ENCODE measurements around the gene FMN1. TPM values are rescaled to one million over a fixed set of nuclear protein-coding genes. Genes with fewer than 3 reads are reported as not detected.
A peak's percentile ranks its signal among the peaks of the same experiment; 100 is the strongest.

The FMN1 gene
- total RNA-seq, 1 experiment from 2014 or later, result 4.5 TPM

- CTCF ChIA-PET, result interaction anchor here (1.0 to 1.7 kb wide), 5 partner anchors 8 to 46 kb away, joined by 3 to 6 read pairs (median 4); no protein-coding TSS in a partner anchor
- H3K9me3 Mint-ChIP-seq, result no peaks in the 10 kb centered on the region
- peaks cover 63% of the 10 kb centered on the region for H3K4me1 Mint-ChIP-seq
- no peaks in the 10 kb centered on the region for H3K27me3 Mint-ChIP-seq (ENCODE audit: low read depth)
- H3K36me3 Mint-ChIP-seq, result no peaks in the 10 kb centered on the region
- TF ChIP-seq OVOL2 (CRISPR knock-in tag; IDR thresholded peaks at IDR 0.05; ENCODE audit: borderline replicate concordance), result no peak
- TF ChIP-seq ZNF512 (CRISPR knock-in tag; IDR thresholded peaks at IDR 0.05; ENCODE audit: borderline replicate concordance), result no peak
- ATAC-seq, result peak; percentile 23
- no peak for DNase-seq (ENCODE audit: low spot score)
- H3K4me3 Mint-ChIP-seq, result peak overlapping the region; percentile 45
- POLR2A ChIA-PET, result no interaction called here
- H3K27ac Mint-ChIP-seq, result peak overlapping the region; percentile 94
These were observed 125.4 kb downstream of the FMN1 start for GRCh38 chr15:33069161-33069560.

- Mint-ChIP-seq H3K27ac (peak overlapping the region; percentile 94), H3K4me3 (peak overlapping the region; percentile 45), H3K27me3 (ENCODE audit: low read depth) (no peaks in the 10 kb centered on the region), H3K4me1 (peaks cover 61% of the 10 kb centered on the region), H3K36me3 (no peaks in the 10 kb centered on the region), H3K9me3 (no peaks in the 10 kb centered on the region)
- TF ChIP-seq ZNF232 (CRISPR knock-in tag; IDR thresholded peaks at IDR 0.05) (no peak), ZNF416 (CRISPR knock-in tag; IDR thresholded peaks at IDR 0.05) (no peak), IRF1 (CRISPR knock-in tag; IDR thresholded peaks at IDR 0.05) (no peak), PREB (CRISPR knock-in tag; IDR thresholded peaks at IDR 0.05; ENCODE audit: borderline replicate concordance) (no peak), ZNF396 (CRISPR knock-in tag; IDR thresholded peaks at IDR 0.05; ENCODE audit: borderline replicate concordance) (no peak), NR2C2 (CRISPR knock-in tag; IDR thresholded peaks at IDR 0.05) (no peak), SOX15 (CRISPR knock-in tag; IDR thresholded peaks at IDR 0.05) (no peak), AR (CRISPR knock-in tag; IDR thresholded peaks at IDR 0.05) (no peak), ZMAT4 (CRISPR knock-in tag; IDR thresholded peaks at IDR 0.05) (no peak)
- DNase-seq (ENCODE audit: low spot score) (no peak), ATAC-seq (peak; percentile 75)
- POLR2A ChIA-PET, result no interaction called here
- CTCF ChIA-PET, result interaction anchor here (0.5 to 1.7 kb wide), 11 partner anchors 8 to 418 kb away, joined by 3 to 6 read pairs (median 4); no protein-coding TSS in a partner anchor
These were observed 126.0 kb downstream of the FMN1 start for GRCh38 chr15:33068511-33068990.

GRCh38 chr15:33068007-33068481 lies 126.5 kb downstream of the FMN1 start:
- ChIA-PET CTCF (interaction anchor here (0.5 to 1.7 kb wide), 11 partner anchors 9 to 417 kb away, joined by 3 to 6 read pairs (median 4); no protein-coding TSS in a partner anchor), POLR2A (no interaction called here)
- Mint-ChIP-seq H3K9me3 (no peaks in the 10 kb centered on the region), H3K4me1 (peaks cover 57% of the 10 kb centered on the region), H3K27me3 (ENCODE audit: low read depth) (no peaks in the 10 kb centered on the region), H3K4me3 (peak overlapping the region; percentile 45), H3K27ac (peak overlapping the region; percentile 94), H3K36me3 (0 out of 2 replicates have a peak, but pooled peaks cover under 1% of the 10 kb centered on the region)
- ATAC-seq, result peak; percentile 76
- peak; percentile 42 for DNase-seq (ENCODE audit: low spot score)
- TF ChIP-seq ZNF423 (CRISPR knock-in tag; IDR thresholded peaks at IDR 0.05) (no peak), ESRRA (CRISPR knock-in tag; IDR thresholded peaks at IDR 0.05; ENCODE audit: borderline replicate concordance) (no peak)
